ENCODE measurements around the gene GPR89A.
"Not testable (repeated sequence)": the region's sequence is repeated elsewhere in the genome, so short reads cannot be mapped to it uniquely, and the experiment has no call there.

The GPR89A gene

DNA sequence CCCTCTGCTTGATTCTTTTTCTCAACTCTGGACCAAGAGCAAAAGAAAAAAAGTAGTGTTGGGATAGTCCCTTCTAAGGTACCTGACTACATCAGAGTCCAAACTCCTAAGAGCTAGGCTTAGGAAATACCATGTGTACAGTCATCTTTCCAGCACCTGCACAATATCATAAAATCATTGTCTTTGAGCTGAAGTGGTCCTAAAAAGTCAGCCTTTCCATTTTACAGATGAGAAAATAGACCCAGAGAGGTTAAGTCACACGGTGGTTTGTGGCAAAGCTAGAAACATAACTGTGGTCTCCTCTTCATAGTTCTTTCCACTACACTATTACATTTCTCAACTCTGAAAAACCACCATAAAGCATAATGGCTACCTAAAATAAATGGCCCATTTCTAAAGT lies 36.2 kb downstream of the GPR89A start:
- DNase-seq, H3K27me3 Mint-ChIP-seq, H3K4me3 Mint-ChIP-seq, H3K9me3 Mint-ChIP-seq, H3K27ac Mint-ChIP-seq, H3K4me1 Mint-ChIP-seq, CTCF ChIA-PET, H3K36me3 Mint-ChIP-seq: not testable (repeated sequence)

- DNase-seq, H3K4me1 Mint-ChIP-seq, H3K9me3 Mint-ChIP-seq, H3K4me3 Mint-ChIP-seq, H3K27ac Mint-ChIP-seq, H3K27me3 Mint-ChIP-seq, CTCF ChIA-PET: not testable (repeated sequence)
- H3K36me3 Mint-ChIP-seq = peaks cover 11% of the 10 kb centered on the region
Observed at GRCh38 chr1:145656245-145656943, 48.6 kb downstream of the GPR89A start.

GRCh38 chr1:145662502-145662901 lies 54.7 kb downstream of the GPR89A start:
- H3K4me1 Mint-ChIP-seq, H3K27me3 Mint-ChIP-seq, H3K27ac Mint-ChIP-seq, H3K9me3 Mint-ChIP-seq, H3K4me3 Mint-ChIP-seq, CTCF ChIA-PET, DNase-seq: not testable (repeated sequence)
- H3K36me3 Mint-ChIP-seq = peaks cover 15% of the 10 kb centered on the region

- H3K4me1 Mint-ChIP-seq, DNase-seq, H3K9me3 Mint-ChIP-seq, H3K27me3 Mint-ChIP-seq, H3K27ac Mint-ChIP-seq, H3K4me3 Mint-ChIP-seq, CTCF ChIA-PET: not testable (repeated sequence)
- peaks cover 21% of the 10 kb centered on the region for H3K36me3 Mint-ChIP-seq
Observed at GRCh38 chr1:145665015-145665414, 57.2 kb downstream of the GPR89A start.

- DNase-seq, H3K27ac Mint-ChIP-seq, CTCF ChIA-PET, H3K27me3 Mint-ChIP-seq, H3K4me3 Mint-ChIP-seq, H3K9me3 Mint-ChIP-seq: not testable (repeated sequence)
- peaks cover 19% of the 10 kb centered on the region for H3K4me1 Mint-ChIP-seq
- H3K36me3 Mint-ChIP-seq = peaks cover 26% of the 10 kb centered on the region
Observed at GRCh38 chr1:145670995-145671745, 63.4 kb downstream of the GPR89A start.

DNA sequence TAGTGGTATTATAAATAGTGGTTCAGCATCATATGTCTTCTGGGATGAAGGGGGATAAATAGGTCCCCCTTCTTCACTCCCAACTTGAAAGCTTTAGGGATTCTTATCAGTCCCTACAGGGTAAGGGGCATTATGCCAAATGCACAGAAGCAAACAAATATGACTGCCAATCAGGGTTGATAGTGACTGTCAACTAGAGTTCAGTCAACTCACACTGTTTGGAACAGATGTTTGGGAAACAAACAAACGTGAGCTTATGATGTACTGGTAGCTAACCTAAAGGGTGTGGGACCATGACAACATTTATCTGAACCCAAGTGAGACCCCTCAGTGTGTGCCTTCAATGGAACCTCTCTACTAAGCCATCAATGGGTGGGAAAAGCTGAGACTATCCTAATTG lies 65.4 kb downstream of the GPR89A start:
- H3K27ac Mint-ChIP-seq, DNase-seq, CTCF ChIA-PET, H3K4me3 Mint-ChIP-seq, H3K27me3 Mint-ChIP-seq, H3K9me3 Mint-ChIP-seq: not testable (repeated sequence)
- Mint-ChIP-seq H3K4me1 (peaks cover 19% of the 10 kb centered on the region), H3K36me3 (peaks cover 16% of the 10 kb centered on the region)

GRCh38 chr1:145684858-145685257 lies 77.1 kb downstream of the GPR89A start:
- H3K27ac Mint-ChIP-seq, H3K27me3 Mint-ChIP-seq, H3K4me3 Mint-ChIP-seq, CTCF ChIA-PET, H3K9me3 Mint-ChIP-seq, DNase-seq: not testable (repeated sequence)
- Mint-ChIP-seq H3K4me1 (peaks cover 18% of the 10 kb centered on the region), H3K36me3 (peaks cover 12% of the 10 kb centered on the region)

DNA sequence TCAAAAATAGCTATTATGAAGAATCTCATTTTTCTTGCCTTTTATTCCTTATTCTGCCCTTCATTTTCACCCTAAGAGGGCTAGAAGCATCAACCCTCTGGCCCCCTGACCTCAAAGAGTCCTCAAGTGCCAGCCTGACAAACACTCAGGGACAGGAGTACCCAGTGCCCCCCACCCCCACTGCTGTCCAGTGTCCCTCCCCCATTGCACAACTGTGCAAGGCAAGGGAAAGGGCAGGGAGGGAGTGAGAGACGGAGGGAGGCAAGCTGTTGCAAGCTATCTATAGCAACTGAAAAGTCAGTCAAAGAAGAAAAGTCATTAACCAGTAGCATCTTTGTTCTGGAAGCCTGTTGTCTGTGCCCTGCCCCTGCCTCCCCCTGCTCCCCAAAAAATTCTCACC lies 78.3 kb downstream of the GPR89A start:
- H3K27me3 Mint-ChIP-seq, CTCF ChIA-PET, DNase-seq, H3K4me3 Mint-ChIP-seq, H3K9me3 Mint-ChIP-seq: not testable (repeated sequence)
- Mint-ChIP-seq H3K4me1 (peaks cover 30% of the 10 kb centered on the region), H3K27ac (peak overlapping the region; percentile 19), H3K36me3 (peaks cover 12% of the 10 kb centered on the region)

DNA sequence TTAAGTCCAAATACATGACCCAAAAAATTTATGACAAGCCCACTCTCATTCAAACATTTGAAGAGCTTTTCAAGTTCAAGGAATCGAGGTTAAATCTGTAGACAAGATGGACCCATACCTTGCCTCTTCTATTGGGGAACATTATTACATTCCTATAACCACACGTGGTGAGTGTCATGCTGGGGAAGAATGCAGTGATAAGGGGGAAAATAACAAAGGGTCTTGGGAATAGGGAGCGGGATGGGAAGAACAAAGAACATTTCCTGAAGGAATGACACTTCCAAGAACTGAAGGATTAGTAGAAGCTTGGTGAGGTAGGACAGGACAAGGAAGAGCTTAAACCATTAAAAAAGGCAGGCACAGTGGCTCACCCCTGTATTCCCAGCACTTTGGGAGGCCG lies 80.5 kb downstream of the GPR89A start:
- H3K36me3 Mint-ChIP-seq = peaks cover 10% of the 10 kb centered on the region
- no peak for DNase-seq
- no peaks in the 10 kb centered on the region for H3K9me3 Mint-ChIP-seq
- no peak overlapping the region for H3K27ac Mint-ChIP-seq
- CTCF ChIA-PET = no interaction called here
- peaks cover 40% of the 10 kb centered on the region for H3K4me1 Mint-ChIP-seq
- H3K4me3 Mint-ChIP-seq = no peak overlapping the region
- H3K27me3 Mint-ChIP-seq = no peaks in the 10 kb centered on the region

- Mint-ChIP-seq H3K36me3 (peaks cover 10% of the 10 kb centered on the region), H3K4me3 (no peak overlapping the region), H3K9me3 (no peaks in the 10 kb centered on the region), H3K27me3 (peaks cover 3% of the 10 kb centered on the region), H3K4me1 (peaks cover 40% of the 10 kb centered on the region), H3K27ac (peak overlapping the region; percentile 96)
- no peak for DNase-seq
- CTCF ChIA-PET = no interaction called here
Observed at GRCh38 chr1:145688924-145689323, 81.1 kb downstream of the GPR89A start.

DNA sequence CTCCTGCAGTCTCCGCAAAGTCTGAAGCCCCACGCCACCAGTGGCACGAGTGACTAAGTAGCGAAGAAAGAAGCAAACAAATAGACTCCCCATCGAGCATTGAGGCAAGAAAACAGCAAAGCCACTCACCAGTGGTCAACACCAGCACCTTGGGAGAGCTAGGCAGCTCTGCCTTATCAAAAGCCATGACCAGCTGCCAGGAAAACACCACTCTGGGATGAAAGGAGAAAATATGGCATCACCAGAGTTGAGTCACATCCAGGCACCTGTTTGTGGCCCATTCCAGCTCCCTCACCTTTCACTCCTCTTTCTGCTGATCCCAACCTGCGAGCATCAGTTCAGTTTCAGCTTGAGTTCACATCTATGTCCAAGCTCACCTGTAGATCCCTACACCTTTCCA lies 82.1 kb downstream of the GPR89A start:
- CTCF ChIA-PET = no interaction called here
- peak overlapping the region; percentile 55 for H3K4me3 Mint-ChIP-seq
- peak overlapping the region; percentile 96 for H3K27ac Mint-ChIP-seq
- peaks cover 10% of the 10 kb centered on the region for H3K36me3 Mint-ChIP-seq
- H3K9me3 Mint-ChIP-seq = no peaks in the 10 kb centered on the region
- H3K27me3 Mint-ChIP-seq = peaks cover 7% of the 10 kb centered on the region
- DNase-seq = no peak
- H3K4me1 Mint-ChIP-seq = peaks cover 40% of the 10 kb centered on the region

DNA sequence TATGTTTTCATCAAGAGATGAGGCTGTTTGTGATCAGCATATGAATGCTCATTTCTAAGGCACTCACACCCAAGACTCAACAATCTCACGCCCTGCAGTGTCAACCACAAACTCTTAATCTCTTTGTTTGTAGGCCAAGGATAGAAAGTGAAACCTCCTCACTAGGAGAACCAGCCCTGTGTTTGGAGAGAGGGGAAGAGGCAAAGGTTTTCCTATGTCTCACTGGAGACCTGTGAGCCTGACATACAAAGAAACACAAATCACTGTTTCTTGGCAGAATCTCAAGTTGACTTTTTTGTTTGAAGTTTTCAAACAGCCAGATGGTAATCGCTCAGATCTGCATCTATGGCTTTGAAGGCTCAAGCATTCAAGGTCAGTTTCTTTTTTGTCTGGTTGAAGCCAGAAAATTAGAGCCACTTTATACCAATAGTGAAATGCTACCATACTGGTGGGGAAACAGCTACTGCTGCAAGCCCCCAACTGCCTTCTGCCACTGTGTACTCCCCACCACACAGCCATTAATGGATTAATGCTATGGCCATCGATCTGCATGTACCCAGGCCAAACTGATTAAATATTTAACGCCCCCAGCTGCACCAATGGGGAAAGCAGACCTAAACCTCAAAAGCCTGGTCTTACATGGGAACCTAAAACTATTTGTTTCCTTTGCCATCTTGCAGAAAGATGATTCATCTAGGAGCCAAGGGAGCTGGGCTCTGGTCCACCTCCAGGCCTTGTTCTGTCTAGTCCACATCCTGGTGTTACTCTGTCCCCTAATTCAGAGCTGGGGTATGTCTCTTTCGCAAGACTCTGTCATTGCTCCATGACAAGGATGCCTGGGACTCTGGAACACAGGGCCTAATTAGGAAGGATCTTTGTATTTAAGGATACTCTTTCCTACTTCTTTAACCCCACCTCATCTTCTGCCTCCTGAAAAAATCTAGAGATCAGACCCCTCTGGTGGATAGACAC lies 83.1 kb downstream of the GPR89A start:
- Mint-ChIP-seq H3K4me1 (peaks cover 40% of the 10 kb centered on the region), H3K4me3 (peak overlapping the region; percentile 55), H3K9me3 (no peaks in the 10 kb centered on the region), H3K36me3 (peaks cover 8% of the 10 kb centered on the region), H3K27ac (peak overlapping the region; percentile 96), H3K27me3 (peaks cover 11% of the 10 kb centered on the region)
- CTCF ChIA-PET = no interaction called here
- DNase-seq = peak; percentile 75

DNA sequence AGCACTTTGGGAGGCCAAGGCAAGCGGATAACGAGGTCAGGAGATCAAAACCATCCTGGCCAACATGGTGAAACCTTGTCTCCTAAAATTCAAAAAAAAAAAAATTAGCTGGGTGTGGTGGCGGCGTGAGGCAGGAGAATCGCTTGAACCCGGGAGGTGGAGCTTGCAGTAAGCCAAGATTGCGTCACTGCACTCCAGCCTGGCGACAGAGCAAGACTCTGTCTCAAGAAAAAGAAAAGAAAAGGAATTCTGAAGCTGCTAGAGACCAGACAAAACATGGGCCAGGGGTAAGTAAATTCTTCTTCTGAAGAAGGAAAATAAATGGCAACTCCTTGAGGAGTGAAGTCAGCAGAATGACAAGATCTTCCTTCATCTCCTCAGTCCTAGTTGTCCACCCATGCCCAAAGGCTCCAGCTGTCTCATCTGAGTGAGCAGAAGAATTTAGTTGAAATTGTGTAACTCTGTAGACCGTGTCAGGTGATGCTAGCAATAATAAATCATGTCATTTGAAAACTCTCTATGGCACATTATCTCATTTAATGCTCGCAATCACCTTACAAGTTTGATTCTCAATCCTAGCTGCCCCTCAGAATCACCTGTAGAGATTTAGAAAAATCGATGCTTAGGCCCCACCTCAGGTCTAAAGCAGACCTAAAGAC lies 85.1 kb downstream of the GPR89A start:
- no peaks in the 10 kb centered on the region for H3K9me3 Mint-ChIP-seq
- H3K4me3 Mint-ChIP-seq = no peak overlapping the region
- no peak overlapping the region for H3K27ac Mint-ChIP-seq
- peaks cover 5% of the 10 kb centered on the region for H3K36me3 Mint-ChIP-seq
- no peak for DNase-seq
- peaks cover 21% of the 10 kb centered on the region for H3K27me3 Mint-ChIP-seq
- CTCF ChIA-PET = interaction anchor here (0.7 kb wide), 1 partner anchor 26 kb away, joined by 4 read pairs; the partner anchor contains the start of gene CD160
- peaks cover 40% of the 10 kb centered on the region for H3K4me1 Mint-ChIP-seq

Measured in activated naive CD4-positive, alpha-beta T cell treated with anti-CD3 and anti-CD28 coated beads, Interleukin-2, amount 10 ng/mL, durations not matched to agents 7 days and 5 days (primary cell).